Stromal cell of bone marrow (primary cell): ENCODE results near the gene DHX32.

ENCODE experiments used
- DNase-seq: peaks from one replicate; pipeline ENCODE4 v3.0.0-alpha.2; 2012; ENCODE audit warnings: low read depth

DHX32 gene

DNA sequence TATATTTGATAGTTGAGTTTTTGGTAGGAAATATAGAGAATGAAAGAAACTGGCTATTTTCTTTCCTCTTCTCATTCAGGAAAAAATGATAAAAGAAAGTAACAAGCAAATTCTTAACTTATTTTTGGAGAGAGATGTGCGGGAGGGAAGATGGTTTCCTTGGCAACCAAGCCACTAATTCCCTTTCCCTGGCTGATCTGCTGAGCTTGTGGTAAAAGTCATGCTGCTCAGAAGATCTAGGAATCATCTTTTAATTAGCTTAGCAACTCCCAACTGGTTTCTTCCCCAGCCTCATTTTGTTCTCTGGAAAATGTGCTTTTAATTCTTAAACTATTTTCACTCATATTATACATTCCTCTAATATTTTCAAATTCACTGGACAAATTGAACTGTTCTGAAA lies 69.8 kb downstream of the DHX32 start:
- DNase-seq: no peak

DNA sequence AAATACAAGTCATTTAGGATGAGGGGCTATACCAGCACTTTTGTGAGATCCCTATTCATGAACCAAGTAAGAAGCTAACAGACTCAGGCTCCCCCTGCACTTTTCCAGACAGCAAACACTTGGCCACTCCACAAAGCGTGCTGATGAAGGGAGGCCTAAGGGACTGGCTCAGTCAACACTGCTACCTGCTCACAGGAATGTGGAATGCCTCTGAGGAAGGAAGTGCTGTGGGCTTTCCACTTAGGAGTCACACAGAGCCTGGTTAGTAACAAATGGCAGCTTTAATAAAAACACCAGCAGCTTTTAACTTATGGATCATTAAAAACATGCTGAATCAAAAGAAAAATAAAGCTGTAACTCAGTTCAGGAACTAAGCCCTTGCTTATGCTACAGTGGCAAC lies 73.0 kb downstream of the DHX32 start:
- DNase-seq: no peak

DNA sequence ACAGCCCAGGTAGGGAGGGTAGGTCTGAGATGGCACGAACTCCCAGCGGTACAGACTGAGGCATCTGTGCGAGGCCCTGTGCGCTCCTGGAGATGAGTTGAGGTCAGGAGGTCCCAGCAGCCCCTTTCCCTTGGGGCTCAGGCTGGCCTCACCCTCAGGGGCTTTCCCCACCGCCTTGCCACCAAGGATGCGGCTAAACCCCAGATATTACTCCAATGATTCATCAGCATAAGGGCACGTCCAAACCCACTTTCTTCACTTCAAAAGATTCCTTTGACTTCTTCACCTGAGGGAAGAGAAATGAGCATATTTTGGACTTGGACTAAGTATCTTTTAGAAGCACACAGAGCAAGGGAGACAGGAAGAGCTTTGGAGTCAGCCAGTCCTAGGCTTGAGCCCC lies 78.4 kb downstream of the DHX32 start:
- DNase-seq: no peak

DNA sequence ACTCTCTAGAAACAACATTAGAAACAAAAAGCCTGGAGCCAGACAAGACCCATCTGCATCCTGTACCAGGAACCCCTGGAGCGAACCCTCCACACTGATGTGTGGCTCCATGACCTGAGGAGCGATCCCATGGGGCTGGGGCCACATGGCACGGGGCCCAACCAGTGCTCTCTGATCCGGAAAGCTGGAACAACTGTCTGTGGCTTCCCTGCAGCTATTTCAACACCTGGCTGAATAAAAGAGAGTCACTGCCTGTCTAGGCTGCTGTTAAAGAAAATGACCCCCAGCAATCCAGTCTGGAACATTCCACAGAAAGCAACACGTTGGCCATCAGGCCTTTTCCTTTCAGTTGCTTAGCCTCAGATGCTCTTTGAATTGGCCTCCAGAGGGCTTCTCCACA lies 79.0 kb downstream of the DHX32 start:
- DNase-seq: no peak

DNA sequence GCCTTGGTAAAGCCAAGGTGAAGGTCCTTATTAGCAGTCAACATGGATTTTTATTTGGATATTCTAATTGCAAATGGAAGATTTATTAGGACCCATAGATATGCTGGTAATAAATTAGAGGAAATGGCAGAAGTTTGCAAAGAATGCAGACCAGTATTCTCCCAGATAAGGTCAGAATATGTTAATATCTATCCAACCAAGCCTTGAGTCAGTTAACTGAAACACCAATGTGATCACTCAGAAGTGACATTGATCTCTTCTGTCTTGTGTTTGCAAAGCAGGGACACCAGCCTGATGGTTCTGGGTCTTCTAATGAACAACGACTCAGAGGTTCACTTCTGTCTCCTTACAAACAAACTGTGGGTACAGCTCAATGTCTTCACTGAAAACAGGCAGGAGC lies 79.5 kb downstream of the DHX32 start:
- DNase-seq: no peak

DNA sequence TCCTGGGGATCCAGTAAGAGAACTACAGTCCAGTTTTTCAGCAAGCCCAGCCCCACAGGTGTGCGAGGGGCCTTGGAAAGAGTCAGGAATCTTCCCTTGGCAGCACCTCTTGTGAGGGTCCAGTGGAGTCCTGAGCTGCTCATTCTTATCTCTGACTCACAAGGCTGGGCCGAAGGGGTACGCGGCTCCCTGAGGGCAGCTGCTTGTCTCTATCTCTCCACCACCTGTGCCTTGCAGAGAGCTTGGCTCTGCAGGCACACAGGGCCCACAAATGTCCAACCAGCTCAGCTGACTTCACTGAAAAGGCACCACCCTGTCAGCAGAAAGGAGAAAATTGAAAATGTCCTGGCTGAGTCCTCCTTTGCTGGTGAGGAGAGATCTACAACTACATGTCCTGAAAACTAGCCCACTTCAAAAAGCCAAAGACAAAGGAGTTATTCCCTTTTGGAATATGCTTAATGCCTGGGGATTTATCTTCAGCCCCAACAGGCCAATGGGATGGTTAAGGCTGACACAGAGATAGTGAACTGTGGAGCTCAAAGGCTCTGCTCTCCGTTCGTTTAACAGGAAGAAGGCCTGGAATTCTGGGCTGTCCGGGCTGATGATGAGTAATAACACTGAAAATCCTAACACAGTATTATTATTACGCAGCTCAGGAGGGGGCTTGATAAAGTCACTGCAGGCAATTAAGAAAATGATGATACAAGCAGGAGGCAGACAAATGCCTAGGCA lies 81.5 kb downstream of the DHX32 start:
- DNase-seq: no peak

DNA sequence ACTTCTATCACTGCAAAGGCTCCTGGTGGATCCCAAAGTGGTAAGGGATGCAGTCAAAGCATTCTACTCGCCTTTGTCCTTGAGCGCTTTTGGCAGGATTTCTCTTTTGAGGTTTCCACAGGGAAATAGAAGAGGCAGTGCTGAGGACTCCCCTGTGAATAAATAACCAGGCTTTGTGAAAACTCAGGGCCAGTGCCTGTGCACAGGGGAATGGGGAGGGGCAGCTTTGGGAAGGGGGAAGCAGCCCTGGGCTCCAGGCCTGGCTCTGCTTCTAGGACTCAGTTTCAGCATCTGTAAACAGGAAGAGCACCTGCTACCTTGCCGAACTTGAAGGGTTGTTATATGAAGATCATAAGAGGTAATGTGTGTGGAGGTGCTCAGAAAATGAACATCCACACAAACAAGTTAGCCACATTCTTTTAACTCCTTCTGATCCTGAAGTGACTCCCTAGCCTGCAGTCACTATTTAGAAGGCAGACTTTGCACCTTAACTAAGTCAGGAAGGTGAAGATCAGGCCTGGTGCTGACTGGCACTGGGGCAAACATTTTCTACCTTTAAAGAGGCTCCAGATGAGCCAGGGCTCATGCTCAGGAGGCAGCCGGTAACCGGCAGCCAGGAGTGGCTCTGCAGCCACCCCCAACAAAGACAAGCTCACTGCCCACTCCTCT lies 83.0 kb downstream of the DHX32 start:
- DNase-seq: no peak

DNA sequence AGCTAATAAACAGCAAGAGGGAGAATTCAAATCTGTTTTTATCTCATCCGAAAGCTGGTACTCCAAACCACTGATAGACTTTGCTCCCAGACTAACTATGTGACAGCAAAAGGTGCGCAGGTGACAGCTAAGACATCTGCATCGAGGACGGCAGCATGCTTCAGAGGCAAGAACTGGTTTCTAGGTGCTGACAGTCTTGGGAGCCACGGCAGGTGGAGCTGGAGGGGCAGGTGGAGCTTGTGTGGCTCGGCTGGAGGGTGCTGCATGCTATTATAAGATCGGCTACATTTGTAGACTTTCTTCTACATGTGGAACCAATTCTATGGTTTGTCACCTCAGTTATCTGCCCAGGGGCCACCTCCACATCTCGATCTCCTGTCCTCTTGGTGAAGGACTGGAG lies 83.7 kb downstream of the DHX32 start:
- no peak for DNase-seq

DNA sequence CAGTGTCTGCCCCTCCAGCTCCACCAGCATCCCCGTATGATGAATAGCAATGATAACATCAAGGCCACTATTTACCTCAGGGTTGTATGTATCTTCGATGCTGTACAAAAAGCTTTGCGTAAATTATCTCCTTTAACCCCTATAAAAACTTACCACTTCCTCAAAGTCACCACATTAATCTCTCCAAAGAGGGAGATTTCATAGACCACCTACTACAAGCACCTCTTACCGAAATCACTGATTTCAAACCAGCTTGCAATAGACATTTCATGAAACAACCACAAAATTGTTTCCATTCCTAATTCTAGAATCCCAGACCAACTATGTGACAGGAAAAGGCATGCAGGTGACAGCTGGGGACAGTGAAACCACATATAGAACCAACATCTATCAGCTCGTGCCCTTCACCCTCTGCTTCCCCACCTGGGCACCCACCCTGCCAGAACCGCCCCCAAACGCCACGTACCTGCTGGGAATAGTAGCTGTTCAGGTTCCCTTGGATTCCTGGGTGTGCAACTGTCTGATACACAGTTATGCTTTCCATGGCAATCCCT lies 85.4 kb downstream of the DHX32 start:
- DNase-seq: no peak

DNA sequence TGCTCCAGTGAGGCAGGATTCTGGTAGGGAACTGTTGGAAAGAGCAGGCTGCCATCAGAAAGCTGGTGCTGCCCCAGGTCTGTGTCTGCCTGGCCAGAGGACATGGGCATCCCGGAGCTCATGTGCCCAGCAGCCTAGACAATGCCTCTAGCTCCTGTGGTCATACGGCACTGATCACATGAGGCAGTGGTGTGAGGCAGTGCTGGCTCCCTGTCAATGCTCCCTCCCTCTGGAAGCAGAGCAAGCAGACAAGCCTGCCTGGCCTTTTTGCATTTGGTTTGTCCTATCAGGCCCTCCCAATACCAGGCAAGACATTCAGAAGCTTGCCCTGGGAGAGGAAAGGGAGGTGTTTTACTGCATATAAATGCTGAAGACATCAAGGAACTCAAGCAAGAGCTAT lies 86.0 kb downstream of the DHX32 start:
- DNase-seq: no peak

DNA sequence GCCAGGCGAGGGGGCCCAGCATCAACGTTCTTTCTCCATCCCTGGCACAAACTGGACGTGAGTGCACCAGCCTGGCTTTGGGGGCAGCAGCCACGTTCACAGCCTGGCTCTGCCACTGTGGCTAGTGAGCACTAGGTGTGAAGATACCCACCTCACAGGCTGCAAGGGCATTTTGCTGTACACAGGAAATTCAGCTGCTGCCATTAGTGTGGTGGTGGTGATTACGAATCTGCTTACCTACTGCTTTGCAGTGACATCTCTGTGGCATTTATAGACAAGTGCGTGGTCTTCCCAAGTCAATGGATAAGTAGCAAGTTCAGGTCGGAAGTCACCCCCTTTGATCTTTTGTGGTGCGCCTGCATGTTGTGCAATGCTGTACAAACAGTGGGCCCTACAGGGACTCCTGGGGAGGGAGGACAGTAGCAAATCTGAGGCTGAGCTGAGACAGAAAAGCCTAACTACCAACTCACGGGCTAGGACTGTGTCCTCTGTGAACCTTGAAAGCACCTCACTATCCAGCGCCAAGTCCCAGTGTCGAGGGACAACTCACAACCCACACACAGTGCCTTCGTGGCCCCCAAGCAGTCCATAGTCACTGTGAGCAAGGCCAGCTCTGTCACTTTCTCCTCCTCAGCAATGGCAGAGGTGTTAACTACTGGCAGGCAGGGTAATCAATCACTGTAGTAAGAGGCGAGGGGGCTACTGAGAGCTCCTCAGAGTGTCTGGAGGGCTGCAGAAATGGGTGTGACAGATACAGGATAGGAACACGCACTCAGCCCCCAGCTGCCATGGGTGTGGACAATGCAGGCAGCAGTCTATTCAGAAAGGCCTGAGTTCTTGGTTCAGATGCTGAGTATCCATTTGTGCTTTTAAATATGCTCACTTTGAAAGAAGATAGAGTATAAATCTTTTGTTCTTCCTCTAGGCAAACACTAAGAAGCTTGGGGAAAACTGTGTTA lies 88.5 kb downstream of the DHX32 start:
- no peak for DNase-seq

DNA sequence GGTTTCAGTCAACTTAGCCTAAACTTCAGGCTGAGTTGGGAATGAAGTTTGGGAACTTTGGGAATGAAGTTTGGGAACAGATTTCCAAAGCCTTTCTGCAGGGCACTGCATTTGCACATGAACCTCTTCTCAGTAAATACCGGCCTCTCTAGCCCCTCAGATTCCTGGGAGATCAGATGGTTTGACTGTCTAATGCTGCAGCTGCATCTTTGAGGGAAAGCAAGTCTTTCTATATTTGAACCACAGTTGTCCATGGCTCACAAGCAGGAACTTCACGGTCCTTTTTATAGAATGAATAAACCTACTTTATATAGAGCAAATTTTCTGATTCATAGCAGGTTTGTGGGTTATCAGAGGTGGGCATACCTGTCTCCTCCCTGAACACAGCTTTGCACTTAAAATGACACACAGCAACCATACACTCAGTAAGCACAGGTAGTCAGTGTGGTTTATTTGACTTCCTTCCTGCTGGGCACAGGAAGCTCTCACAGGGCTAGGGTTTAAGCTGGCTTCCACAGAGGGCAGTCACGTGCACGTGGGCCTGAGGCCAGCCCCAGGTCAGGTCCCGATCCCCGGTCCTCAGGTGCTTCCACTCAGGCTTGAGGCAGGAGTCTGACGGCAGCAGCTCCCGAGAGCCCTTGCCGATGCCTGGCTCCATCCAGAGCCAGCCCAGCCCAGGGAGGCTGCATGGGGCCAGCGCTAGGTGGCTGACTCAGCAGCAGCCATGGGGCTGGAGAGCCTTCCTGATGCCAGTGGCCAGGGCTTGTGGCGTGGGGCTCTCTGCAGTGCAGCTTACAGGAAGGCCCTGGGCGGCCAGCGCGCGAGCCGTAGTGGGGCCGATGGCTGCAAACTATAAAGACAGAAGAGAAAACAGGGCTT lies 92.7 kb downstream of the DHX32 start:
- no peak for DNase-seq
